ENCODE measurements around the gene PIR.

The PIR gene

GRCh38 chrX:15475486-15475885, 17.6 kb downstream of the PIR start:
- DNase-seq: no peak

DNA sequence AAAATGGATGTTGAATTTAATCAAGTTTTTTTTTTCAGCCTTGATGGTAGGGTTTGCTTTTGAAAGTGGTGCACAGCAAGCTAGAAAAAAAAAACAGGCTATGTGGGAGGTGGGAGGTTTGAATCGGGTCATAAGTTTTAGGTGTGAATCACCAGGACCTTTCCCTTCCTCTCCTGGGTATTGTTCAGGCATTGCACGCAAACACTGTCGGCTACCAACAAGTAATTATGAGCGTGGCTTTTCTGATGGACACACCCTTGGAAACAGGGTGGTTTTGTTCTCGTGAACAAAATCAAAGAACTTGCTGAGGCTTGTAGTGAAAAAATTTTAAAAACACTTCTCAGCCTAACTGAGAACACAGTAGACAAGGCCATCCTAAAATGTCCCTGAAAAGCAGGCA, 18.1 kb downstream of the PIR start:
- no peak for DNase-seq

DNA sequence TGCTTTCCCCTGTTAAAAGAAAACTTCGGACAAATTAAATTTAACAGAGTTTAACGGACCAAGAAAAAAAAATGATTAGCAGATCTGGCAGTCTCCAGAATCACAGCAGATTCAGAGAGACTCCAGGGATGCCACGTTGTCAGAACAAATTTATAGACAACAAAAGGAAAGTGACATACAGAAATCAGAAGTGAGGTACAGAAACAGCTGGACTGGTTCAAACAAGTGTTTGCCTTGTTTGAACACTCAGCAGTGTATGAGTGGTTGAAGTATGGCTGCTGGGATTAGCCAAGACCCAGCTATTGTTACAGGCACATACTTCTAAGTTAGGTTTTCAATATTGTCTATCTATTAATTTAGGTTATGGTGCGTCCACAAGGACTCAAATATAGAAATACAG, 19.1 kb downstream of the PIR start:
- no peak for DNase-seq

GRCh38 chrX:15472531-15472930, 20.6 kb downstream of the PIR start:
- DNase-seq: no peak

DNA sequence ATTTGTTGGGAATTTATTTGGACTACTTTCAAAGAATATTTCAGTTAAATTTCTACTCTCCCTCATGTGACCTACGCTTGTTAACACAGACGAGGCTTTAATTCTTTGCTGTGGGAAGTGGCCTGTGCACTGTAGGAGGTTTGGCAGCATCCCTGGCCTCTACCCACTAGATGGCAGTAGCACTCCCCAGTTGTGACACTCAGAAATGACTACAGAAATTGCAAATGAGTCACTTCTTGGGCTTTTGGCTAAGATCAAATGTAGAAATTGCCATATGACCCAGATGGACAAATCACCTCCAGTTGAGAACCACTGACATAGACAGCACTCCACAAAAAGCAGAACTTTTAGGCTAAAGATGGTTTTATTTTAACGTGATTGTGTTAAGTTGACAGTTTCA, 22.1 kb downstream of the PIR start:
- peak; percentile 50 for DNase-seq

DNA sequence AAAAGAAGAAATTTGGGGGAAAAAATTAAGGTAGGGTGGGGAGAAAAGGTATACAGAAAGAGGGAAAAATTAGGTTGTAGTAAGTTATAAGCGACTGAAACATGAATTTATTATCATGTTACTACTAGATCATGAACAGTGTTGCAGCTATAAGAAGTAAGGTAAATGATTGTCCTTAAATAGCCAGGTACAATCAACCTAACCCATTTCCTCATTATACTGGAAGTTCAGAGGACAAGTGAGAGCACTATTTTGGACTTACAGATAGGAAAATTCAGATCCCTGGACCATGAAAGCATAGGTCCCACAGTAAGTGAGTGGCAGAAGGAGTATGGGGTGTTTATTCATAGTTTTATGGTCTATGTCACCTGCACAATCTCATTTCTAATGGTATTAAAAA, 23.5 kb downstream of the PIR start:
- no peak for DNase-seq

- DNase-seq: peak; percentile 53
Measured at GRCh38 chrX:15468036-15468435, 25.1 kb downstream of the PIR start.

DNA sequence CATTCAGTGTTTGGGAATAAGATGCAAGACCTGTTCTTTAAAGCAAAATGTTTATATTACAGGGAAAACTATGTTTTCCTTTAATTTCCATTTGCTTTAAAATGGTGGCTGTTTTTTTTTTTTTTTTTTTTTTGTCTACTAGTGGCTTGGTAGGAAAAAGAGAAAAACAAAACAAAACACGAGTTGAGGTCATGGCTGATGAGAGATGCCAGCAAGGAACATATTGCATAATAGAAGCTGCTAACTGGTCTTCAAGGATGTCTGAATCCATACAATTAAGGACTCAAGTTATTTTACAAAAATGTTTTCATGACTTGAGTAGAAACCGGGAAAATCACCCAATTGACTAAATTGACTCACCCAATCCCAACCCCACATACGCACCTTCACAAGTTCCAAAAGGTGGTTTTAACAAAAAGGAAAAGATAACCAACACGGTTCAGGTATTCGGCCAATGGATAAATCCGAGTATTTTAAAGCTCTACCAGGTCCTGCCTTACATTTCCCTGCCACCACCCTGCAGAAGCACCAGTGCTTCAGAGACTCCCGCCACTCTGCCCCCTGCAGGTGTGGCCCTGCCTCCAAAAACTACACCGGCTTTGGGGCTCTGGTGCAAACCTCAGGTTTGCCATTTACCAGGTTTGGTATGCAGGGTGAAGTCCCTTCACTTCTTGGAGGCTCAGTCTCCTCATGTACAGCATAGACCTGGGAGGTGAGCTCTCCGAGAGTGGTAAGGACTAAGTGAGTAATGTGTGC, 27.1 kb downstream of the PIR start:
- no peak for DNase-seq

DNA sequence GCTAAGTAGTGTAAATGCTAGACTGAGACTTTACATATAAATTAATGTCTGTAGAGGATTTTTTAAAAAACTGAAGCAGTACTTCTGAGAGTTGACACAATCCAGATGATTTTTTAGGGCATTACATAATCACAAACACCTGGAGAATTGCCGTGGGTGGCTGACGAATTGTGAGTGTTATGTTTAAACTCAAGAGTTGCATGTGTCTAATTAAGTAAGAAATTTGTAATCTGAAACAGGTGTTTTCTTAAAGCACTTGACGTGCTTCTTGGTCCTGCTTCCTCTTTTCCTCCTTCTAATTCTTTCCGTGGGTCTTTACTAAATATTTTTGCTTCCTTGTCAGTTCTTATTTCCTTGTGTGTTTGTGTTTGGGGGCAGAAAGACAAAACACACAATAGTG, 27.8 kb downstream of the PIR start:
- no peak for DNase-seq

DNA sequence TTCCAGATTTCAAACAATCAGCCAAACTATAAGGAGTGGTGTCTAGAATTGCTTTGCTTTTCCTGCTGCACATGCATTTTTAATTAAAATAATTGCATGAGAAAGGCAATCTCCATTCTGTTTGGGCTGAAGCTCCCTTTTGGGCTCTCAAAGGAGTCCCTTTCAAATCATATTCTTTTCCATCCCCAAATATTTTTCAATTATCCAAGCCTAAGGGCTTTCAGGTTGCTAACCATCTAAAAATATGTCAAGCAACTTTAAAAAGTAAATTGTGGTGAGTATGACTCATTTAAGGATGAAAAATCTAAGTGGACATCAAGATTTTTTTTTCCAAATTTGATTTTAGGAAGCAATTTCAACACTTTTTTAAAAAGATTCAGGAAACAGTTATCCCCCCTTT, 28.4 kb downstream of the PIR start:
- no peak for DNase-seq

DNA sequence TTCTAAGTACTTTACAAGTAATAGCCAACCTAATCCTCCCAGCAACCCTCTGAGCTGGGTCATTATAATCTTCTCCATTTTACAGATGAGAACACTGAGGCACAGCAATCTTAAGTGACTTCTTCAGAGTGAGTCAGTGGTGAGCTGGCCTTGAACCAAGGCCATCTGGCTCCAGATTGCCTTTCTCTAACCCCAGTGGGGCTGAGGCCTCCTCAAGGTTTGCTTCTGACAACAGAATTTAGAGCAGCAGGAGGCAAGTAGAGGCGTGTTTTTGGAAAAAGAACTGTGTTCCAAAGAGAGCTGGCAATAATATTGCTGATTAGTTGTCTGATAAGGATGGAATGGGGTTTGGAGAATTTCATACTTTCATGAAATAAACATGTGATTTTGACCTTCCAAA, 41.2 kb downstream of the PIR start:
- no peak for DNase-seq

- DNase-seq: no peak
Measured at GRCh38 chrX:15448010-15448639, 45.0 kb downstream of the PIR start.

- peak; percentile 9 for DNase-seq
Measured at GRCh38 chrX:15441464-15441863, 51.7 kb downstream of the PIR start.

- no peak for DNase-seq
Measured at GRCh38 chrX:15438332-15438731, 54.8 kb downstream of the PIR start.

GRCh38 chrX:15437724-15438123, 55.4 kb downstream of the PIR start:
- no peak for DNase-seq

DNA sequence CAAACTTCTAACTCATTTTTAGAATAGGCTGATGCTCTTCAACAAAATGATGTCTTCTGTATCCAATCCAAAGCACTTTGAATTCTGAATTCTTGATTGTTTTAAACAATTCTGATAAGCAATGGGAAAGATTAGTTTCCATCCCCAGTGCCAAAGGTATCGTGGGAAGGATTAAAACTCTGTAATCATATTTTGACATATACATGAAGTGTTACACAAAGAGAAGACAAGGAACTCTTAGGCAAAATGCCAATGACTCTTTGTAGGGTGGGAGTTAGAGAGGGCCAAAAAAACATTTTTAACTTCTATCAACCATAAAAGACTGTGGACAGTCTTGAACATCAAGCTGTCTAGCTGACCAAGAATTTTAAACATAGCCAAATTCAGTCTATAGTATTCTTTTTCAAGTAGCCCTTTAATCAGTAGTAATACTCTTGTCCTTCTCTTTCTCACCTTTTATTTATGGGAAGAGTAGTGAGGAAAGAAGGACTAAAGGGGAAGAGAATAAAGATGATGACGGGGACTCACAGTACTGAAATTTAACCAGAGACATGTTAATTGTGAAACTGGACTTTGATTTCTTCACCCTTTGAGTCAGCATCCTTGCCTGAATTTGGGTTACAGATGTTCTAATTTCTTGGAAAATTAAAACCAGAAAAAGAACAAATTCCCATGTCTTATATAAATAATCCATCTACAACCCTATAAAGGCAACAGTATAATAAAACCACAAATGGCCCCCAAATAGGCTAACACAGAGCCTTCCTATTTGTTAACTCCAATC, 57.1 kb downstream of the PIR start:
- no peak for DNase-seq

DNA sequence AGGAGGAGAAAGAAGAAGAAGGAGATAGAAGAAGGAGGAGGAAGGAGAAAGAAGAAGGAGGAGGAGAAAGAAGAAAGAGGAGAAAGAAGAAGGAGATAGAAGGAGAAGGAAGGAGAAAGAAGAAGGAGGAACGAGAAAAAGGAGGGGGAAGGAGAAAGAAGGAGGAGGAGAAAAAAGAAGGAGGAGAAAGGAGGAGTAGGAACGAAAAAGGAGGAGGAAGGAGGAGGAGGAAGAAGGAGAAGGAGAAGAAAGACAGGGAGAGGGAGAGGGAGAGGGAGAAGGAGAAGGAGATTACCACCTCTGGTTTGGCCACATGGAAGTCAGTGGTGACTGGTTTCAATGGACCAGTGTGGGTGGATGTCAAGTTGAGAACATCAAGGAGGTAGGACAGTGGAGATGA, 58.9 kb downstream of the PIR start:
- DNase-seq: no peak

DNA sequence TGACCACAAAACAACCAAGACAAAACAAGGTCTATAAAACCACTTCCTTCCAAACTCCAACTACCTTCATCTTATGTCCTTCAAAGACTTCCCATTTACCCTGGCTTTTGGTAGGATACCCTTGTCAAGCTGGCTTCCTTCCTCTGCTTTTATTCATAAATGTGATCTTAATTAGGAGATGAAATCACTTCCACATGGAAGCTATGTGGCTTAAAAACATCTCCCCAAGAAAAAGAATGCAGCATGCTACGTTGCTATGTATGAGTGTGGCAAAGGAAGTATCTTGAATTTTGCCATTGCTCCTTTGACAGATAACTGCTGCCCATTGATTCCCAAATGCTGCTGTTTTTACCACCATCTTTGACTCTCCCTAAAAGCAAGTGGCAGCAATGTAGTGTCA, 62.5 kb downstream of the PIR start:
- no peak for DNase-seq

GRCh38 chrX:15430076-15430475, 63.1 kb downstream of the PIR start:
- DNase-seq: no peak

GRCh38 chrX:15425024-15425423, 68.1 kb downstream of the PIR start:
- no peak for DNase-seq

- no peak for DNase-seq
Measured at GRCh38 chrX:15418707-15419181, 74.4 kb downstream of the PIR start.

DNA sequence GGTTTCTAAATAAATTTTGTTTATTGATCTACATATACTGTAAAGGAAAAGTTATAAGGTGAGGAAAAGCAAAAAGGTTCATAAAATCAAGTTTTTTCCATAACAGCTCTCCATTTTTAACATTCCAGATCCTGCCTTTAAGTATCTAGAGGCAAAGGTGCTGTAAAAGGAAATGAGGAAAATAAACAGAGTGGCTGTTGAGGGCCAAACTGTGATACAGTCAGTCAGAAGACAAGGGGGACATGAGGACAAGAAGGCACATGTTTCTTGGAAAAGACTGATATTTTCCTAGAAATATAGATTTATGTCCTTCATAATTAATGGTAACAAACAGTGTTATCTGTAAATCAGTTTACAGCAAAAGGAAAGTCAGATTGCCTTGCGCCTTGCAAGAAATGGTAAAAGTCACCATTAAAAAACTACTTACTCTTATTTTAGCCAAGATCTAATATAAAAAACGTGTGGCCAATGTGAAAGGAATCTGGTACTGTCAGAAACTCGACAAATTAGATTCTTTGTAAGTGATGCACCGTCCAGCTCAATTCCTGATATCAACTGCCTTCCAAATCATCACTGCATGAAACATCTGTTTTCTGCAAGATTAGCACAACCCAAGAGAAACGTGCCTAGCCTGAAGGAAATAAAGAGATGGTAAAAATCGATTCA, 75.0 kb downstream of the PIR start:
- DNase-seq: no peak
